HG03025 (cell line): ENCODE measurements around the gene ANKS1B.

Source experiments
- ATAC-seq: cut with Tn5 transposase; IDR thresholded peaks from one replicate; pipeline ENCODE4 v1.9.1; 2021; ENCODE audit warnings: mild to moderate bottlenecking, moderate library complexity; ENCODE audit not compliant: unreplicated experiment, low FRiP score

ANKS1B gene

DNA sequence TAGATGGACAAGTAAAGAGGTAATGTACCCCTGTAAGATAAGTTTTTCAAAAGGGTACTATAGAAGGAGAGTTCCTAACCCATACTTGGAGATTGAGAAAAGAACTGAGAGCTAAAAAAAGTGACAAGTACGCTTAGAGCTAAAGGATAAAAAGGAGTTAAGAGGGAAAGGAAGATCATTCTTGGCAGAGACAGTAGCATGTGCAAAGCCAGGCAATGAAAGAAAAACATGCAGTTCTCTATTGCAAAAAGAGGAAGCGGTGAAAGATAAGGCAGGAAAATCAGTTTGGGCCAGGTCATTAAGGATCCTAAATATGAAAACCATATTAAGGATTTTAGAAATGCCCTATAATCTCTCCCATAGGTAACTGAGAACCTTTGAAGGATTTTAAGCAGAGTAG lies 837.6 kb downstream of the ANKS1B start:
- no peak for ATAC-seq

DNA sequence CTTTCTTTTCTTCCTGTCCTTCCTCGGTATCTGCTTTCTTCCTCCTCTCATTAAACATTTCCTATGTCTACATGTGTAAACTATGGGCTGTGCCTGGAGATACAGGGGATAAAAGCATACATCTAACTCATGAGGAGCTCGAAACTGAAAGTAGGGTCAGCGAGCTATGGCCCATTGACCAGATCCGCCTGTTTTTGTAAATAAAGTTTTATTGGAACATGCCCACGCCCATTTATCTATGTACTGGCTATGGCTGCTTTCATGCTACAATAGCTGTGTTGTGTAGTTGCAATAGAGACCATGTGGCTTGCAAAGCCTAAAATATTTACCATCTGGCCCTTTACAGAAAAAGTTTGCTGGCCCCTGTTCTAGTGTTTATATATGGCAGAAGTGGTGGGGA lies 838.0 kb downstream of the ANKS1B start:
- ATAC-seq = no peak

DNA sequence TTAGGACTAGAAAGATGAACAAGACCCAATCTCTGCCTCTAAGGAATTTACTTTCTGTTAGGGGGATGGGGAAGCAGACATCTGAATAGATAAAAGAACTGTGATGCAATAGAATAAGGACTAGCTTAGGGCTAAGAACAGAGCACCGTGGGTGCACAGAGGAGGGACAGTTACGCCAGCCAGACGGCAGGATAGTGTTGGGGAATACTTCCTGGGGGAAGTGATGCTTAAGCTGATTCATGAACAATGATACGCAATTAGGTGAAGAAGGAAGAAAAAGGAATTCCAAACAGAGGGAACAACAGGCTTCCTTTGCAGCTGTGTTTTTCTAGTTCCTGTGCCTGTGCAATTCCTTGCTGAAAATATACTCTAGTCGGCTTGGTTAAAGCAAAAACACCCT lies 838.6 kb downstream of the ANKS1B start:
- ATAC-seq = no peak

DNA sequence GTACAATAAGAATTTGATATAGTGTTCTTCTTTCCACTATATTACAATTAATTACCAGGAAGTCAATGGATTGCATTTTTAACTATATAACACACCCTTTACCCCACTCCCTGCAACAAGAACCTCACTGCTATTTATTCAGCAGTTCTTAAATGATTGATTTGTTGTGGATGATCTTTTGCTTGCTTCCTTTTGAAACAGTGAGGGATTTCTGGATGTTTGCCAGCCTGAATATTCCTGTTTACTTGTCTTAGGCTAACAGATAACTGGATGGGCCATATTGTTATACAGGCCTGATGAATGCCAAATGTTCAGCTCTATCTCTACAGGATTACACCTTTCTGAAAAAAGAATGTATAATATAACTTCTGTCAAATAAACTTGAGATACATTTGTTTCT lies 842.1 kb downstream of the ANKS1B start:
- ATAC-seq = no peak

DNA sequence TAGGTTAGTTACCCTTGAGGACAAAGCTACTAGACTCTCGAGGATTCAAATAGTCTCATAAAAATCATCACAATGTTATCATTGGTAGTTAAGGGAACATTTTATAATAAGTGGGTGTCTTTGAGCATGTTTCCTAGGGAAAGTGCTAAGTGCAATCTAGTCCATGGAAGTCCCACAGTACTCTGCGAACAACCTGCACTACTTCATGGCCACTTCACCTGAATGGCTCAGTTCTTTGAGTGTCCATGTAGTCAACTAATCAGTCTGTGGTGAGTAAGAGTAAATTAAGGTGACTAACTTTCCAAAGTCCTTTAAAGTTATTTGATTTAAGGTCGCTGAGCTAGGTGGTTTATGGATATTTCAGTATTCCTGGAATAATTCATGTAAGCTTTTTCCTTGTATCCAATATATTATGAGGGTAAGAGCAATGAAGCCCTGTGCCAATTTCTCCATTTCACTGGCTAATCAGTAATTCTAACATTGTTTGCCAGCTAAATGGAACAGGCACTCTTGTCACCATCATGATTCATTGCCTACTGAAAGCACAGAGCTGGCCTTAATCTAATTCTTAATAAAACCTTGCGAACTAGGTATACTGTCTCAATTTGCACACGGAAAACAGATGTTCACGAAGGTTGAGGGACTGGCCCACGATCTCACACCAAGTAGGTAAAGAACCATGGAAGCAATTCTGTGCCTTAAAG lies 844.6 kb downstream of the ANKS1B start:
- no peak for ATAC-seq

DNA sequence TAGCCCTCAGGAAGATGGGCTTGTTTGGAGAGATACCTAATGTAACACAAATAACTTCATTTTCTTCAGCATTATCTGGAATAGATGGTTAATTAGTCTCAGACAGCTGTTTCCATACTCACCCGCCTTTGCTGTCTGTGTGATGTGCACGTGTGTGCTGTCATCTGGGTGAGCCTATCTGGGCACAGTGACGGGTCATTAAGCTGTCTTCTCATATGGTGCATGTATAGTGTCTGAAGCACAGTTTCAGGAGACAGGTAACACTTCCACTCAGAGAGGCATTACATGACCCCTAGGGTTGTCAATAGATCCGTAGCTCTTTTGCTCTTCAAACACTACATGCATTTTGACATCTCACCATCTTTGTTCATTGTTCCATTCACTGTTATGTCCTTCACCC lies 846.3 kb downstream of the ANKS1B start:
- ATAC-seq = no peak

DNA sequence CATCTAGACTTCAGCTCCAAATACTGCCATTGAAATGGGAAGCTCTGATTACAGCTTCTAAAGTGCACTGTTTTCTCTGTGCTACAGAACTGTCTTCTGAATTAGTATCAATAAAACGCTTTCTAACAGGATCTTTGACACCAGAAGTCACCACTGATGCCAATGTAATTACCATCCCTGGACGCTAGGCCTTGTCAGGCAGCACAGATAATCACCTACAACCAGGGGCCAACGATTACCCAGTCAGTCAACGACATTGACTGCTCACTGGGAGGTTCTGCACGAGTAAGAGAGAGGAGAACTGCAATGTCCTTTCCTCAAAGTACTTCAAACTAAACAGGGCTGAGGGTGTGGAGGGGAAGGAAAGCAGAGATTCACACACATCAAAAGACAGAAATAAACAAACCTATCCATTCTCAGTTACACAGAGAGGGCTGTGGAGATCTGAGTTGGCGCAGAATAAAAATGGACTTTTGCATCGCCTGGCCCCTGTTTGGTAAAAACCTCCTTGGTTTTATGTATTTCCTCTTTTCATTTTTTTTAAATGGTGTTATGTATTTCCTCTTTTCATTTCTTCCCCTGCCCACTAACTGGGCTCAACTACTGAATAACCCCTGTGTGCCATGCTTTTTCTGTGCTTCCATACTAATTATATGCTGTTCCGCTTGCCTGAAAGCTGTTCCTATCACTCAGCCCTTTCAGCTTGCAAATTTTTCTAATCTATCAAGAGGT lies 847.4 kb downstream of the ANKS1B start:
- no peak for ATAC-seq

DNA sequence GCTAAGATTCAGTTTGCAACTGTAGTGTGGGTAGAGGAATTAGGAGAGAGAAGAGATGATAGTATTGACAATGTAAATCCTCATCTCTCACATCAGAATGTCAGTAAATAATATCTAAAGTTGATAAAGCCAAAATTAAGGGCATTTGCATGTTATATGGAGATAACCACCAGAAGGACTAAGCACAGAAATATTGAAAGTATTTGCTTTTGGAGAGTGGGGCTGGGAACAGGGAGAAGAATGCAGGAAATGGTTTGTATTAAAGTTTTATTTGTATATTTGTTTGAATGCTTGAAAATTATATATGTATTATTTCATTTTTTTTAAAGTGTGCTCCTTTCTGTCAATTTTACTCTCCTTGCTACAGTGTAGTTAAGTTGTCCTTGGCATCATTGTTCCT lies 848.2 kb downstream of the ANKS1B start:
- ATAC-seq = no peak

DNA sequence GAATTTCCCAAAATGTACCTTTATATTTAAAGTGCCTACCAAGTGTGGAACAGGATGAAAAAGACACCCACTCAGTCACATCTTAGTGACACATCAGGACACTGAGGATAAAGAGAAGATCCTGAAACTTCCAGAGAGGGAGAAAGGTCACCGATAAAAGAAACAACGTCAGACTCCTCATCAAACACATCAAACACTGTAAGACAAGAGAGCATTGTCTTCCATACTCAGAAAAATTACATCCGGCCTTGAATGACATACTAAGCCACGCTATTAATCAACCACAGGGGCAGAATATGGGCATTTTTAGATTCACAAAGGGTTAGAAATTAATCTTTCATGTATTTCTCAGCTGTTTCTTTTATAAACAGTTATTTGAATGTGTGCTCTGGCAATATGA lies 849.4 kb downstream of the ANKS1B start:
- no peak for ATAC-seq

DNA sequence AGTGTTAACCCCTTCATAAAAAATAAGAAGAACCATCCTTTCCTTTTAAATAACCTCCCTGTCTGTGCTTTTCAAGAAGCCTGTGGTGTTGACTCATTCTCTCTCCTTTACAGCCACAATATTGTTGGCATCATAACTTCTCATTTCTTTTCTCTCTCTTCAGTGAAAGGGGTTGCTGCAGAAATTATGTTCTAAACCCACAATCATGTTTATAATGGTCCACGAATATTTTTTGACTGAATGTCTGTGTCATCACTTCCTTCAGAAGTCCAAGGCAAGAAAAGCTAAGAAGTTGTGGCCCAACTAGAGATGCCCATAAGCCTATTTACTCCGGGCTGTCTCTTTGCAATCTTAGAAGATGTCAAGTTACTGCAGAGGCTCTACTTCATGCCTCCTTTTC lies 851.3 kb downstream of the ANKS1B start:
- ATAC-seq = no peak

DNA sequence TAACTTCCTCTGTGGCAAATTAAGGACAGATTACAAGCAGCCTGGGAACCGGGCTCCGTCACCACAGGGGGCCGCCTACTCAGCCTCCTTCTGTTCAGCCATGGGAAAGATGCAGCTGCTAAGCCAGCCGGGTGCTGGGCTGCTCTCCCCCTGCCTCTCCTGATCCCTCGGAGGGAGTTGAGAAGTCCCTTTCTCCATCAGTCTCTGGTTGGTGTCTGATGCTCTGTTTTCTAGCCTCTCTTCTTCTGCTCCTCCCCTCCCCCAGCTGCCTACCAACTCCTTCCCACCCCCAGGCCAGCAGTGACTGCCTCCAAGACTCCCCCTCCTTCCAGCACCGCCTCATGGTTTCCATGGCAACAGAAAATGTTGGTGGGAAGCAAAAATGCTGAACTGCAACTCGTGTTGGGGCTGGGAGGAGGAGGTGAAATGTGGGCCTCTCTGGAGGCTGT lies 853.0 kb downstream of the ANKS1B start:
- ATAC-seq = no peak

DNA sequence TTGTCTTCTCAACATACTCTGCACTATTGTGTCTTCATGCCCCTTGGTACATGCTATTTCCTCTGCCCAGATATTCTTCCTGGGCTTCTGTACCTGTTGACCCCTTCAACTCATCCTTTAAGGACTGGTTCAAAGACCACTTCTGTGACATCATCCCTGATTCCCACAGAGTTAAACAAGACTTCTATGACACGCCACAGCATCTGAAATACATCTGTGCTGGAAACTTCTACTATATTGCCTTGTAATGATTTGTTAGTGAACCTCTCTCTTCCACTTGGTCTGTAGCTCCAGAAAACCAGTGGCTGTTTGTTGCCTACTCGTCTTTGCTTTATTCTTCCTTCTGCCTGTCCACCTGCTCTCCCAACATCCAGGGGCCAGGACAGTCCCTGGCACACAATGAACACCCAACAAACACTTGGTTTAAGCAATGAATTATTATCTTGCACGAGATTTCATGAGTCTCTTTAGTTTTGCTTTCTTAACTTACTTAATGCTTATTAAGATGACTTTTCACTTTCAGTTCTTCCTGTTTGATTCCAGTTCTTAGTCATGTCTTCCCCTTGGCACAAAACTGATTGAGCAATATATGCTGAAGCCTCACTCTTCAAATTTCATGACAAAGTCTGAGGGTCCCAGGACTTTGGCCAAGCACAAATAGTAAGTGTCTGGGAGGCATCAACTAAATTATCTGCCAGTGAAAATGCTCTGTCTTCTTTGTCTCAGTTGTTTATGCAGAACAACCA lies 853.8 kb downstream of the ANKS1B start:
- peak; percentile 88 for ATAC-seq

DNA sequence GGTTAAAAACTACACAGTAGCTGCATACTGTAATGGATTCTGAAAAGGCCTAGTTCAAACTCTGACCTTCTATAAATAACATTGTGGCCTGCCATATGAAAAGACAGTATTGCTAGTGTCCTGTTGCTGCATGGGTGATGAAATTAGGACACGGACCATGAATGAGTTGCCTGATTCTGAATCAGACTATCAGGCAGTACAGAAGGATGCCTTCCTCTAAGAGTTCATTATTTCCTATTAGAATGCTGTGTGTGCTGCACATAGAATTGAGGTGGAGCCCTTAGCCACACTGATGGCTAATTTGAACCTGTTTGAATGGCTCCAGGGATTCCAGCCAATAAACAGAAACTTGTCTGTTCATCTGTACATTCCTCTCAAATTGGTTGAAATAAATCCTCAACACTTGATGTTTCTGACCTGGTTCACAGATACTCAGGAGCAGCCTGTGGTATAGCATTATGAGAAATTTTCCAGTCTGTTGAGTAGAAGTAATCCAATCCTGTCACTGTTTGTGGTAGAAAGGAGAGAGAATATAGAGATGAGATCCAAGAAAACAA lies 856.4 kb downstream of the ANKS1B start:
- no peak for ATAC-seq

DNA sequence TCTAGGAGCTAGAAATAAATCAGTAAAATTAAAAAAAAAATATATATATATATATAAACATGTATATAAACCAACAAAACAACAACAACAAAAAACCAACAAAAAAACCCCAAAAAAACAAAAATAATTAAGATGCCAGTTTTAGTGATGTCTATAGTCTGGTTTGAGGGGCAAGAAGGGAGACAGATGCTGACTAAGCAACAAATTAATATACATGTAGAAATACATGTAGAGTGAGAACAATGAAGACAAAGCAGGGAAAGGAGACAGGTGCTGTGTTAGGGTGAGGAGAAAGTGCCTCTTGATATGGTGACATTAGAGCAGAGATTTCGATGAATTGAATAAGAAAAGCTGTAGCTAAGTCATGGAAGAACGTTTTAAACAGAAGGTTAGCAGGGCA lies 861.8 kb downstream of the ANKS1B start:
- ATAC-seq = no peak

DNA sequence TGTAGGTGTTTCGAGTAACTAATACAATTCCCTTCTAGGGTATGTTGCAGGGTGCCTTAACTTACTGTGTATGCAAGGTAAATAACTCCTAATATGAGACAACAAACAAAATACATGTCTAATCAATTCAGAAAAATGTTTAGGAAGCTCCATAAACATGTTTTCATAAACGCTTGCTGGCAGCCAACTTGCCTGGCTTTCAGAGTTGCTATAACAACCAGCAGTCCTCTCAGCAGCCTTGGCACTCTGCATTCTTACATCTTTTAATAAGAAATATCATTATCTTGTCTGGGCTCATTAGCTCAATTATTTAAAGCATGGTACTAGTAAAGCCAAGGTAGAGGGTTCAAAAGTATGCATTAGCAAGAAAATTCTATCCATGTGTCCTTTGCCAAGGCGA lies 862.2 kb downstream of the ANKS1B start:
- ATAC-seq = no peak

DNA sequence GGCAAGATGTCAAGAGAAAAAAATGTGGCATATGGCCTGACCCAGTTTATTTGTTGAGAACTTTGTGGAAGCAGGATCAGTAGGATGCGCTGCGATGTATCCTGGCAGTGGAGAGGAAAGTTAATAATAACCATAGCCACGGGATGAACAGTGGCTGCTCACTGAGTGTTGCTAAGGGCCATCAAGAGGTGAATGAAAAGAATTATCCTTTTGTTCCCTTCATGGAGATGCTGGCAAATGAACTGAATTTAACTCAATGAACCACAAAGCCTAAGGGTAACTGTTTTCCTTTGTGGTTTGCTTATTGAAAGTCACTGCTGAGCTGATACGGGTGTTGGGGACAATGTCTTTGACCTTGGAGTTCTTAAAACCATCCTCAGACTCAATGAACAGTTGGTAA lies 863.2 kb downstream of the ANKS1B start:
- no peak for ATAC-seq

DNA sequence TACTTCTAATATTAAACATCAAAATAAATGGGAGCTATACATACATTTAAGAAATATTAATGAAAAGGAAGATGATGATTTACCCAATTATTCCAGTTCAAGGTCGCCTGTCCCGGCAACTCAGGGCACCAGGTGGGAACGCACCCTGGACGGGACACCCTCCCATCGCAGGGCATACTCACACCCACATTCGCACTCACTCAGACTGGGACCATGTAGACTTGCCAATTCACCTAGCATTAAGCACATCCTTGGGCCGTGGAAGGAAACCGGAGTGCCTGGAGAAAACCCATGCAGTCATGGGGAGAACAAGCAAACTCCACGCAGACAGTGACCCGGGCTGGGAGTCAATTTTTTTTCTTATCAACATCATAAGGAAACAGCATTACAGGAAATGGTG lies 864.8 kb downstream of the ANKS1B start:
- ATAC-seq = no peak

DNA sequence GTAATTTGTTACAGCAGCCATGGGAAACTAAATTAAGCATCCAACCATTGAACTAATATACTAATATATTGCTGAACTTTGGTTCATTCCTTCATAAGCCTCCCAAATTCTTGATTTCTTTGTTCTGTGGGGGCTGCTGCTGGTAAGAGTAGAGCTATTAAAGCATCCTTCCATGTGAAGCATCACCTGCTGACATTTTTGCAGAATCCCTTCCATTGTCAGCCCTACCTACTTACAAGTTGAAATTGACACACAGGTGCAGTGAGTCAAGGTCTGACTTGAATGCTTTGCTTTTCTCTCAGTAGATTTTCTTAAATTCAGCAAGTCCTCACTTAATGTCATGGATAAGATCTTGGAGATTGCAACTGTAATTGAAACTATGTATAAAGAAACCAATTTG lies 865.3 kb downstream of the ANKS1B start:
- no peak for ATAC-seq

DNA sequence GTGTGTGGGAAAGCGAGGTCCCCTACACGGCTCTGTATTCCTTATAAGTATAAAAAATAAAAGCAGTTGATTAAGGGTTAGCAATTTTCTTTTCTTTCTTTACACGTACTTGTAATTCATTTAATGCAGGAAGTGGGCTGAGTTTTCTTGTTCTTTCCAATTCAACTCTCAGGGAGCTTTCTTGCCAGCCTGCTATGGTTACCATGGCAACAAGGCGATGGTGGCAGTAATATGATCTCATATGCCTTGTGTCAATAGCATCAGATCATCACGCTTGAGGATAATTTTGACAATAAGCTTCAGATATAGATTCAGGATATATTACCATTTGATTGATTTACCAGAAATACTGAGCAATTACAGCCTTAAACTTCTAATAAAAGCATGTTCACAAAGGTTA lies 873.1 kb downstream of the ANKS1B start:
- no peak for ATAC-seq

DNA sequence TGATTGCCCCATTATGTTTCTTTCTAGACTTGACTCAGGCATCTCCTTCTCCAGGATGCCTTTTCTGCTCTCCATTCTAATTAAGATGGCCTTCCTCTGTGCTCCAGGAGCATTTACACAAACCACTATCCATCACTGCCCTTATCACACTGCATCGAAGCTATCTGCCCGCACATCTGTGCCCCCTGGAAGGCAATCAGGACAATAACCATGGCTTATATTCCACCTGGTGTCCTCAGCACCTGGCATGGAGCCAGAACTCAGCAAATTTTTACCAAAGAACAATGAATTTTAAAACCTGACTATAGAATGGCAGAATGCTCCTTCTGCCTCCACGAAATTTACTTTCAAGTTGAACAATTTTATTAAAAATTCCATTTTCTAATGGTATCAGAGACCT lies 873.9 kb downstream of the ANKS1B start:
- ATAC-seq = no peak

DNA sequence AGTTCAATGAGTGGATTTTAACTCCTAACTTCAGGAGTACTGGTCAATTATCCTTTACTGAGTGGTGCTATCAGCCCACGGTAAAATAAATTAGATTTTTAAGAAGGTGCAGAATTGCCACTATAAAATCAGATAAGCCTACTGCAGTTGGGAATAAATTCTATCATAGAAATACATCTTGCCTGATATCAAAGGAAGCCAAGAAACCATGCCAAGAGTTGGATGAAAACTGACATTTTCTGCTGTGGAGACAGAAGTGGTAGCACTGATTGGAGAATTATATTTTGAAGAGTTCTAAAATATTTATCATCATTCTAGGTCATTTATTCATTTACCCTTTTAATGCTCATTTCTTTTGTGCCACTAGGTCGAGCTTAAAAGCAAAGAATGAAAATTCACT lies 874.5 kb downstream of the ANKS1B start:
- ATAC-seq = no peak
